ENCODE measurements around the gene GALT. TPM values are rescaled to one million over a fixed set of nuclear protein-coding genes. Genes with fewer than 3 reads are reported as not detected.

The GALT gene
- total RNA-seq, 1 donor from 2014 or later, result 22.9 TPM

DNA sequence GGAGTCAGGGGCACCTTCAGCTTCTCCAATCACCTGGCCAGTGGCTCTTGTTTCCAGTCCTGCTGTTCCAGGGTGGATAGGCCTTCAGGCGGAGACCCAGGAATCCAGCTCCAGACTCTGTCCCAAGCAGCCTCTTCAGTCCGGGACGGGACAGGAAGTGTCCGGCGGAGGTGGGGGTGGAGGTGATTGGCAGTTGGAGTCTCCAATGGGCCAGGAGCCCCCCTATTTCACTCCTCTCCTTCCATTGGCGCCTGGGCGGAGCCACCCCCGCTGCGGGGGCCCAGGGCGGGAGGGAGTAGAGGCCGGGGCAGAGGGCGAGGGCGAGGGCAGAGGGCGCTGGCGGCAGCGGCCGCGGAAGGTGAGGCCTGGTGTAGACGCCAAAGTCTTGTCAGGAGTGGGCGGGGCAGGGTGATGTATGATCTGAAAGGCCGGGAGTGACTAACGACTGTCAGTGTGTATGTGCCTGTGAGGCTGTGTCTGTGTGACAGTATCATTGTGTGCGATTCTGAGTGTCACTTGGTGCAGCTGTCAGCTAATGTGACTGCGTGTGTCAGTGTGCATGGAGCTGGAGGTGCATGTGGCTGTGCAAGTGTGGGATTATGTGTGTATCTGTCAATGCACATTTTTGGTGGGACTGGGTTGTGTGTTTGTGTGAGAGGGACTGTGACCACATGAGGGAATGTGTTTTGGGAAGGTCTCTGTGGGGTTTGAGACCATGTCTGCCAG, 5.6 kb downstream of the GALT start, which contains the start of gene IL11RA:
Gene IL11RA, plus strand, starts transcription at position 310 of the 726 bp plus-strand sequence. CDS start 3,033 bp downstream, outside the sequence.
- DNase-seq (ENCODE audit: low read depth), result peak; percentile 90

DNA sequence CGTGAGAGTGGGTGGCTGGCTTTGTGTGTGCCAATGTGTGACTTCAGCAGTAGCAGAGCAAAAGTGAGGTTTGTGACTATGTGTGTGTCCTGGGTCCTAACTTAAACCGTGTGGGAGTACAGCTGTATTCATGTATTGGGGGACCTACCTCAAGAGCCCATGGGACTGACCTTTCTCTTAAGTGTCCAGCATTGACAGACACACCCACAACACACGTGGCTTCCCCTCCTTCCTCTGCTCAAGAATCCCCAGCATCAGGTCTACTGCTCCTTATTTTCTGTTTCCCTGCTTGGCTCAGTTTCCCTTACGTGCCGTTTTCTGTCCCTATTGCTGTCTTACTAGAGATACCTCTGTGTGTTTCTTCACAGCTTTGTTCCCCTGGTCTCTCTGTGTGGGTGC, 6.1 kb downstream of the GALT start:
- DNase-seq (ENCODE audit: low read depth), result no peak

DNA sequence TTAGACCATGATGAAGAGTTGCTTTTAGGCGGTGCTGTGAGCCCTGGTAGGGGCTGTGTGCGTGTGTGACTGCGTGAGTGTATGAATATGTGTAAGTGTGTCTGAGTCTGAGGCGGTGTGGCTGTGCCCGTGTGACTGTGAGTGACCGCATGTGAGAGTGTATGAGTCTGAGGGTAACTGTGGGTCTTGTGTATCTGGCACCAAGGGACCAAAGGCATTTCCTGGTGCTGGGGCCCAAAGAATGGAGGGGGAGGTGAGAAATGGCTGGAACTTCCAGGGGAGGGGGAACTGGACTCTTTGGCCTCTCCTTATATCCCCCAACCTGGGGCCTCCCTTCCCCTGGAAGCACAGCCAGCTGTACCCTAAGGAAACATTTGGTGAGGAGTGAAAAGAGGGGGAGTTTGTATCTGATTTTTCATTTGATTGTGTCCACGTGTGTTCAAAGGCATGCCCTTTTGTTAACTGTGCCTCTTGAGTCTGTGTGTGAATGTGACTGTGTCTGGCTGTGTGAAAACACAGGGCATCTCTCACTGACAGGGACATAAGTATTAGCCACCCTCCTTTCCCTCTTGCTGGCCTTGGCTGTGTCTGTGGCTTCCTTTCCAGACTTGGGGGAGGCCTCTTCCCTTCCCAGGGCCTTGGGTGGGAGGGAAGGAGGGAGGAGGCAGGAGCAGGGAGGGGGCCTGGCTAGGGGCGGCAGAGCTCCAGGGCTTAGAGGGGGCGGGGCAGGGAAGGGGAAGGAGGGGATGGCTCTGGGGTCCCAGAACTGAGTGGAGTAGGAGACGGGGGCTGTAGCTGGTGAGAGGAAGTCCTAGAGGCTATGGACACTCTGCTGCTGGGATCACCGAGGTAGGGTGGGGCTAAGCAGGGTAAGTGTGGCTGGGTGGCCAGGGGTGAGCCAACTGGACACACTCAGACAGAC, 6.9 kb downstream of the GALT start:
- DNase-seq (ENCODE audit: low read depth), result no peak

DNA sequence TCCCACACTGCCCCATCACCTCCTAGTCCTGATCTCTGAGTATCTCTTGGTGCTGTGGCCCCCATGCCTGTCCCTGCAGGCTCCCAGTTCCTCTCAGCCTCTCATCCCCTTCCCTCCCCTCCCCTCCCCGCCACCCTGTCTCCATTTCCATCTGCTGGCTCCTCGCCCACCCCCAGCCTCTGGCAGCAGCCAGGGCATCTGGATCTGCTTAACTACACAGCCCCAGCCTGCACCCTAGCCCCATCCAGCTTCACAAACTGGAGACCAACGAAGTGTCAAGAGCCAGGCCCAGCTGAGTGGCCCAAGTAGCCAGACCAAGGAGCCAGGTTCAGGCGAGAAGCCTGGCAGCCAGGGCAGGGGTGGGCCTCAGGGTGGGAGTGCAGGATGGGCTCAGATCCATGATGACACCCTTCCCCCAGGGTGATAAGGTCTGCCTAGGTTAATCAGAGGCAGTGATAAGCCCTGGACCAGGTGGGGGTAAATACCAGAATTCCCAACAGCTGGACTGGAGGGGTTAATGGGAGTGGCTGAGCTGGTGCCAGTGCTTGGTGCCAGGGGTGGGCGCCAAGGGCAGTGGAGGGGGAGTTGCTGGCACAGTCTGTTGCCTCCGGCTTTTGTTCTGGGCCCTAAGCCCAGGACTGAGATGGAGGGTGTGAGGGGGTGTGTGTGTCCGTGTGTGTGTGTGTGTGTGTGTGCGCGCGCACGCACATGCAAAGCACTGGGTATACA, 8.0 kb downstream of the GALT start:
- no peak for DNase-seq (ENCODE audit: low read depth)

DNA sequence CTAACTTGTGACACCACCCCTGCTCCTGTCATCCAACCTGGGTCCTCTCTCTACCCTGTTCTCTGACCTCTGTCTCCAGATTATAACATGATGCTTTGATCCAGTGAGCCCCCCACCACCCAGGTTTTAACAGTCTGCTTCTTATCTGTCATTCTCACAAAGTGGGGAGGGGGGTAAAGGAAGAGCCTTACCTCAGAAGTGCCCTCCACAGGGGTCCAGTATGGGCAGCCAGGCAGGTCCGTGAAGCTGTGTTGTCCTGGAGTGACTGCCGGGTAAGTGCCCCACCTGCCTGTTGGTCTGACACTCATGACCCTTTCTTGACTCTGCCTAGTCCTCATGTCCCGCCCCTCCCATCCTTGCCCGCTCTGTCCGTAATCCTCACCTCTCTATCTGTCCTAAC, 8.9 kb downstream of the GALT start:
- no peak for DNase-seq (ENCODE audit: low read depth)

DNA sequence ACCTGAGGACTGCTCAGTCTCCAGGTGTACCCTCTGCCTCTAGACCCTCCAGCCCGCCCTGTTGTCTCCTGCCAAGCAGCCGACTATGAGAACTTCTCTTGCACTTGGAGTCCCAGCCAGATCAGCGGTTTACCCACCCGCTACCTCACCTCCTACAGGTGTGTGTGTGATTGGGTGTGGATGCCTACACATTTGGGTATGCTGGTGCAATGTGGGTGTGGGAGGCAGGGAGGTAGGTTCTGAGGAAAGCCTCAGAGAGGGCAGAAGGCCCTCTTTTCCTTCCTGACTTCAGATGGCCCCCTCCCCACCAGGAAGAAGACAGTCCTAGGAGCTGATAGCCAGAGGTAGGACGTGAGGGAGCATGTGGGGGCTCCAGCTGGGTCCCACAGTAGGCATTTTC, 10.5 kb downstream of the GALT start:
- DNase-seq (ENCODE audit: low read depth), result no peak

DNA sequence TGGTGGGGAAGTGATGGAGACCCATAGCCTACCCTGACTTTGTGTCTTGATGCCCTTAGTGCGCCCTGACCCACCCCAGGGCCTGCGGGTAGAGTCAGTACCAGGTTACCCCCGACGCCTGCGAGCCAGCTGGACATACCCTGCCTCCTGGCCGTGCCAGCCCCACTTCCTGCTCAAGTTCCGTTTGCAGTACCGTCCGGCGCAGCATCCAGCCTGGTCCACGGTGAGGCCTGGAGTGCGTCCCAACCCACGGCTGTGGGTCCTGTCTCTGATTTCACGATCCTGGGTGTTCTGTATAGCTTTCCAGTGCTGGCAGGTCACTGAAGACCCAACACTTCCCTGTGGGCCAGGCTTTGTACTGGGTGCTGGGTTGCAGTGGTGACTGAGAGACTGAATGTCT, 12.0 kb downstream of the GALT start:
- DNase-seq (ENCODE audit: low read depth), result no peak

DNA sequence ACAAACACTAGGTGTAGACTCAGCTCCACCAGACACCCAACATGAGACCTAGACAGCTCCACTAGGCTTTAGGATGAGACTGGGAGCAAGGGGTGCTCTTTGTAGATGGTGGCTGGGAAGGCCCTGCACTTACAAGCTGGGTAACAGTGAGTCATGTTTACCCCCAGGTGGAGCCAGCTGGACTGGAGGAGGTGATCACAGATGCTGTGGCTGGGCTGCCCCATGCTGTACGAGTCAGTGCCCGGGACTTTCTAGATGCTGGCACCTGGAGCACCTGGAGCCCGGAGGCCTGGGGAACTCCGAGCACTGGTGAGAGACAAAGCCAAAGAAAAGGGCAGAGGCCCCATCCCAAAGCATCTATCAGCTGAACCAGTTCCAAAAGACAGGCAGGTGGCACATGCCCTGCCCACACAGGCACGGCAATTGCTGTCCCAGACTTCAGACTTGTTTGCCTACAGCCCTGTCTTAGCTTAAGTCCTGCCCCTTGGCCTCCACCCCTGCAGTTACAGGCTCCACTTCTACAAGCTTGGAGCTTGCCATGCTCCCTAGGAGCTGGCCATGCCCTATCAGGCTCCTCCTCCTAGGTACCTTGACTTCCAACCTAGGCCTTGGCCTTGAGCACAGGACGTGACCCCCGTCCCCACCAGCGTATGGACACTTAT, 13.2 kb downstream of the GALT start:
- no peak for DNase-seq (ENCODE audit: low read depth)

DNA sequence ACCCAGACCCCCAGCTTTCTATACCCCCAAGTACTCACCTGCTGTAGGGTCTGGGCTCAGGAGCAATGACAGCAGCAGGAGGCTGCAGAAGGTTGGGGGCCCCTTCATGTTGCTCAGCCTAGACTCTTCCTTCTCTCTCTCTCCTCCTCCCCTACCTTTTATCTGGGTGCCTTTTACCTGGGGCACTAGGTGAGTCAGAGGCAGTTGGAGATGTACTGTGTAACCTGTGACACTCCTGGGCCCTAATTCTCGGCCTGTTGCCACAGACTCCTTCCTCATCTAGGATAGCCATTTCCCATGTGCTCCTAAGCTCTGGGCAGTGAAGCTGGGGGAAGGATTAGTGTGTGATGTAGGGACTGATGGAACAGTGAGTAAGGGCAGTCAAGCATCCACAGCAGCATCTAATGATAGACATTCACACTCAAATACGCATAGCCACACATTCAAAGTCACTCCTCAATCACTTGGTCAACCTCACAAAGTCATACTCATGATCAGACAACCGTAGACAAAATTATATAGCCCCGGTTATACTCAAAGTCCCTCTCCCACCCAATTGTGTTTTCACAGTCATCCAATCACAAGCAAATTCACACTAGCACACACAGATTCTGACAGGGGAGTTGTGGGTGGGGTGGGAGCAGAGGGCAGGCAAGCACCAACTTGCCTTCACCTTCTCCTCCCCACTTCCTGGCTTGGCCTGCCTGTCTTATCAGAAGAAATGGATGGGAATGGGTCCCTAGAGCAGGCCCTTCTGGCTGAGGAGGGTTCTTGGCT, 16.2 kb downstream of the GALT start, which contains the start of gene CCL27:
Gene CCL27, minus strand, starts transcription at position 132 of the 777 bp plus-strand sequence. Its CDS starts 24 bp downstream, at position 108.
- DNase-seq (ENCODE audit: low read depth), result no peak

DNA sequence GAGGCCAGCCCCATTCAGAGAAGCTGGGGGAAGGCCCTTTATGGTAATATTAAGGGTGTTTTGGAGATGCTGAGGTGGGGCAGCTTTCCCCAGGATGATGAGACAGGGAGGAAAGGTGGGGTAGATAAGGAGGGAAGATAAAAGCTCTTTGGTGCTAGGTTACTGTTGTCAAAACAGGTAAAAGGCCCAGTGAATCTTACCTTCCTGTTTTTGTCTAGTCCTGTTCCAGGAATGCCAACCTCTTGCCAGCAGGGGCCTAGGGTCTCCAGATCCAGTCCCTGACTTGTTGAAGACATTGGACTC, 16.8 kb downstream of the GALT start:
- DNase-seq (ENCODE audit: low read depth), result no peak

DNA sequence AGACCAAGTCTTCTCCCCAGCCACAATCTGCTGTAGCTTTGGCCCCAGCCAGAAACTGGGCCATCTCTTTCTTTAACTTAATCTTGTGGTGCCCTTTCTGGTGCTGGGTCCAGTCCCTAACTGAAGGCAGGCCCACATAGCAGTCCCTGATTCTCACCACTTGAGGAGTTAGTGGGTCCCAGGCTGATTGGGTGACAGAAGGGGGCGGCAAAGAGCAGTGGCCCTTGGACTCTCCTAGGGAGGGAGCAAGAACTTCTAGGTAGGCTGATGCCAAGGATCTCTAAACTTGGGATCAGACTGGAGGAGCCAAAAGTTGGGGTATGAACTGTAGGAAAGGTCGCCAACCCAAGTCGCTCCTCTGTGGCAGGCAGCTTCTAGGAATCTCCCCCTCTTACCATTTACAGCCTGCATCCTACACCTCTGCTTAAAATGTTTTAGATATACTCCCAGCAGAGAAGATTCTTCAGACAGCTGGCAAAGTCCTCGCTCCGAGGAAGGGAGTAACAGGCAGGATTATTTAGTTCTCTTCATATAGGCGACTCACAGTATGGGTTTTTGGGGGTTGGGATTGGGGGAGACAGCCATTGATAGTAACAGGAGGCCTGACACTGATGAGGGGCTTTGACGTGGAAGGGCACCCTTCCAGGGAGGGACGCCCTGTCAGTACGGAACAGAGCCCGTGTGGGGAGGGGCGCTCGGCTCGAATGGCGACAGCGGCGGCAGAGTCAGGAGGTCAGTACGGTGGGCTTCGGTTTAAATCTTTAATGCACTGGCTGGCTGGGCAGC, 18.0 kb downstream of the GALT start:
- DNase-seq (ENCODE audit: low read depth), result peak; percentile 80

DNA sequence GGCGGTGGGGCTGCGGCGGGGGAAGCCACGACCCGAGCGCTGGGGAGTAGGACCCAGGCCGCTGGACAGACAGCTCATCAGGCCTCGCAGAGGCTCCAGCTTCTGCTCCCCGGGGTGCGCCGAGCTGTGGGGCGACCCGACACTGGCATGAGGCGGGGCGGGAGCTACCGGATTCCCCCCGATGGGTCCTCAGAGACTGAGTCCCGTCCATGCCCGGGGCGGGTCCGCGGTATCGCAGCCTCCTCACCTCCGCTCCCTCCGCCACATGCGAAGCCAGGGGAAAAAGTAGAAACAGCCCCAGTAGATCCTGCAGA, 18.5 kb downstream of the GALT start:
- DNase-seq (ENCODE audit: low read depth), result no peak

DNA sequence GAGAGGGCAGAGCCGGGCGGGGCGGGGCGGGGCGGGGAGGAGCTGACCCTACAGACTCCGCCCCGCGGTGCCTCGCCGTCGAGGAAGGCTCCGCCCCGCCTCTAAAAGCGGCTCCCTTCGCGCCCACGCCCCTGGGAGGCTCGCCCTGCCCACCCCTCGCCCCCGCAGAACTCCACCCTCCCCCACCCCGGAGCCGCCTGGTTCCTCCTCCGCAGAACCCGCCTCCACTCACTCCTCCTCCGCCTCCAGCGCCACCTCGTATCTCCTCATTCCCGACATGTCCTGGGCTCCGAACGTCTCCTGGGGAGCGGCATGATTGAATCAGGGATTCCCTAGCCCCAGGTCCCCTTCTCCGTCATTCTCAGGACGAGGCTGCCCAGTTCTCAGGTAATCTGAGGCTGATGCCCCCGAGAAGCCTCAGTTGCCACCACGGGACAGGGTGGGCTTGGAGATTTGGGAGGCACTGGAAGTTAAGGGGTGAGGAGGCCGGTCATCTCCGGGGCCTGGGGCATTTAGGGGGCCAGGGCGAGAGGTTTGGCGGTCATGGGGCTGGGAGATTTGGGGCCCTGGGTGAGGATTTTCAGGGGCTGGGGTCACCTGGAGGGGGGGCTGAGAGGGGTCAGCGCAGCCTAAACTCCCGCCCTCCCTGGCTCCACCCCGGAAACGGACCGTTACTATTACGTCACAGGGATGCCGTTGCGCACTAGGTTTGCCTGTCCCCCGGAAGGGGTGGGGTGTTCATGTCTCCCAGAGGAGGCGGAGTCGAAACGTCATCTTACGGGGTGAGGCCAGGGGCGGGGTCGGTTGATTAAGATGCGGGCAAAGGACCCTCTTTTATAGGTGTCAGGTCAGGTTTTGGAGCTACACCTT, 19.1 kb downstream of the GALT start:
- DNase-seq (ENCODE audit: low read depth), result peak; percentile 97

DNA sequence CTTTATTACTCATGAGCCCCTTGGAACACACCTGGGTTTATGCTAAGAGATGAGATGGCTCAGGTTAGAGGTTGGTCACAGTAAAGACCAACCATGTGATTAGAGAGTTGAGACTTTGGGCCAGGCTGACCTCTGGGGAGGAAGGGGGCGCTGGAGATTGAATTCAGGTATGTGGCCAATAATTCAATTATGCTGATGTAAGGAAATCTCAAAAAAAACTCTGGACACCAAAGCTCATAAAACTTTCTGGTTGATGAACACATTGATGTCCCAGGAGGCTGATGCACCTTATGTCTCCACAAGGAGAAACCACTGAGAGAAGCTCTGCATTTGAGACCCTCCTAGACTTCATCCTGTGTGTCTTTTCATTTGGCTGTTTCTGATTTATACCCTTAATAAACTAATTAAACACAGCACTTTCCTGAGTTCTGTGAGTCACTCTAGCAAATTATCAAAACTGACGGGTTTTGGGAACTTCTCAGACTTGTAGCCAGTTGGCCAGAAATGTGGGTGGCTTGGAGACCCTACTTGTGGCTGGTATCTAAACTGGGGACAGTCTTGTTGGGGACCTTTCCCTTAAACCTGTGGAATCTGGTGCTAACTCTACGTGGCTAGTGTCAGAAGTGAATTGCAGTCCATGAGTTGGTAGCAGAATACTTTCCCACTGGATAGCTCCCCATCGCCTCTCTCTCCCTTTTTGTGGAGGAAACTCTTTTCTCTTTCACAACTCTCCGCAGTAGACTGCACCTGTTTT, 23.5 kb downstream of the GALT start:
- DNase-seq (ENCODE audit: low read depth), result no peak

DNA sequence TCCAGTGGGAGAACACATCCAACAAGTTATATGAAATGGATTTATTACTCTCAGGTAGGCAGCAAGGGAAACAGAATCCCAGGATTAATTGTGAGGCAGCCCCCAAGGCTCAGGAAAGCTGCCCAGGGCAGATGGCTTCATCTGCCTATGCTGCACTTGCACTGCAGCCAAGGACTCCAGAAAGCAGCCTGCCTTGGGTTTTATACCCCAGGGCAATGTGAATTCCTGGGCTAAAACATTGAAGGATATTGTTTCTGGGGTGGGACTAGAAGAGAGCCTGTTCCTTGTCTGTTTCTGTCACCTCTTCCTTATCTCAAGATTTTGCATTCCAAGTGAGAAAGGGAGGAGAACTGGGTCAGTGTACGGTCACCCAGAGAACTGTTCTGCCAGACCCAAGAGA, 24.8 kb downstream of the GALT start:
- no peak for DNase-seq (ENCODE audit: low read depth)

DNA sequence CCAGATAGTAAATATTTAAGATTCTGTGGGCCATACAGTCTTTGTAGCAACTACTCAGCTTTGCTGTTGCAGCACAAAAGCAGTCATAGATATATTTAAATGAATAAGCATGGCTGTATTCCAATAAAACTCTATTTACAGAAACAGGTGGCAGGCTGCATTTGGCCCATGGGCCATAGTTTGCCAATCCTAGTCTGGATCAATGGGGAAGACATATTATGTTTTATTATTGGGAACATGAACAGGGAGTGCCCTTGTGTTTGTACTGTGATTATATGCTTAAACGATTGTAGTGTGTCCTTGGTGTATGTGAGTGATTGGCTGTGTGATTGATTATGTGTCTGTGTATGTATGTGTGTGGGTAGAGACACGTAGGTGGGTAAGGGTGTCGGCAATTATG, 28.0 kb downstream of the GALT start:
- no peak for DNase-seq (ENCODE audit: low read depth)

DNA sequence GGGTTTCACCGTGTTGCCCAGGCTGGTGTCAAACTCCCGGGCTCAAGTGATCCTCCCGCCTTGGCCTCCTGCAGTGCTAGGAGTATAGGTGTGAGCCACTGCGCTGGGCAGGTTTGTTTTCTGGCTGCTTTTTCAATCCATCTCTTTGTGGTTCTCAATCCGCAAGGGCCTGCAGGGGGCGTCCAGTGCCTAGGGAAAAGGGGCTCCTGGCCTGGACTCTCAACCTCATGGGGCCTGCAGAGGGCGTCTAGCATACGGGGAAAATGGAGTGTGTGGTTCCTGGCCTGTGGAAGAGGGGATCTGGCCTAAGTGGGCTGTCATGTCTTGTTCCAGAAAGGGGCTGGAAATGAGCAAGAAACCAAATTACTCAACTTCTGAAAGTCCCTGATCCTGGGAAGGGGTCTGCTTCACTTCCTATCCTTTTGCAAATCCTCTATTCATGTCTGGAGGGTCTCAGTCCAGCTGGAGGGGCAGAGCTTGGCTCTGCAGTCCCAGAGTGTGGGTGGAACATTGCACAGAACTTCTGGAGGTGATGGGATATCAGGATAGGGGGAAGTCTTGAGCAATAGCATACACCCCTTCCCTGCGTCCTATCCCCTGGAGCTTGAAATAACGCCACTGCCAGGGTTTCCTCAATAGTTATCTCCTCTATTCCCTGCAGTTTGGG, 28.7 kb downstream of the GALT start:
- peak; percentile 50 for DNase-seq (ENCODE audit: low read depth)

DNA sequence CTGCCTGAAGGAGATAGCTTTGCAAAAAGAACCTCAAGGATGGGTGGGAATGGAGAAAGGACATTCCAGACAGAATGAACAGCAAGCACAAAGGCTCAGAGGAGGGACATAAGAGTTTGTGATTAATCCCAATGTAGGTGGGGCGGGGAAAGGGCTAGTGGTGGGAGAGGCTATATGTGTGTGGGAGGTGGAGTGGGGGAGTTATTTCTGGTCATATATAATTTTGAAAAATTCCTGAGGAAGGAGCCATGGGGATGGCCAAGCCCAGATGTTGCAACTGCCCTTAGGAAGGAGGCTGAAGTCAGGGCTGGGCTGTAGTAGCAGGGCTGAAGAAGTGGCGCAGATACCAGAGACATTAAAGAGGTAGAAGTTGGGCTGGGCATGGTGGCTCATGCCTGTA, 29.4 kb downstream of the GALT start:
- no peak for DNase-seq (ENCODE audit: low read depth)

All from myocyte (in vitro differentiated cells).